Esophagus squamous epithelium (tissue), 5 donors: ENCODE results near the gene NR2C2AP. TPM values are rescaled to one million over a fixed set of nuclear protein-coding genes. Genes with fewer than 3 reads are reported as not detected.

Source experiments
- DNase-seq: peaks from one replicate; lab custom pipeline; 2025; lab: John Stamatoyannopoulos, UW
- H3K27ac ChIP-seq, 4 donors: fragments of 200-600 bp; sonication (generic); one replicate each; pipeline ENCODE4 v1.5.1; 2016 to 2019; ENCODE audit warnings: mild to moderate bottlenecking in 1 of 4
- H3K27me3 ChIP-seq, 4 donors: fragments of 200-600 bp; sonication (generic); 1 replicate in 3 of 4; 2 replicates in 1 of 4; pipeline versions ENCODE4 v1.5.1 to v1.6.0; 2017 to 2021; ENCODE audit warnings: antibody characterized with exemption in 1 of 4
- H3K36me3 ChIP-seq, 3 donors: fragments of 200-600 bp; sonication (generic); one replicate each; pipeline ENCODE4 v1.5.1; 2016 to 2019
- H3K4me1 ChIP-seq, 3 donors: fragments of 200-600 bp; sonication (generic); one replicate each; pipeline ENCODE4 v1.5.1; 2017 to 2019
- H3K4me3 ChIP-seq, 4 donors: fragments of 200-600 bp; sonication (generic); 1 replicate in 3 of 4; 2 replicates in 1 of 4; pipeline ENCODE4 v1.5.1; 2016 to 2019; ENCODE audit warnings: mild to moderate bottlenecking in 2 of 4, moderate library complexity in 1 of 4
- H3K9me3 ChIP-seq, 3 donors: fragments of 200-600 bp; sonication (generic); one replicate each; pipeline ENCODE4 v1.5.1; 2016 to 2019
- CTCF ChIP-seq, 6 experiments: fragments of 450-650 bp in 4 of 6; fragments of 200-600 bp in 2 of 6; sonication (generic) in 2 of 6; IDR thresholded peaks; one replicate each; pipeline ENCODE4 v1.5.1; 2016 to 2019; ENCODE audit warnings: antibody characterized with exemption in 6 of 6, mild to moderate bottlenecking in 4 of 6, moderate library complexity in 4 of 6
- POLR2A ChIP-seq, 4 donors: fragments of 450-650 bp; IDR thresholded peaks; one replicate each; pipeline ENCODE4 v1.6.1; 2017; ENCODE audit warnings: antibody characterized with exemption in 4 of 4, mild to moderate bottlenecking in 4 of 4, moderate library complexity in 3 of 4
- WGBS, 2 donors: methylation state at CpG; one replicate each; pipeline ENCODE4 v1.1.5; 2018; 5-methylcytosine and 5-hydroxymethylcytosine counted together
- intact Hi-C: fragments of 100-400 bp; cut with DNase I; formaldehyde crosslinking; loops from one replicate; pipeline ENCODE4 v1.15.0; 2022
- total RNA-seq, 4 donors: library from RNA; depleted of rRNA; stranded (reverse); fragments of >200 nt; gene quantifications; one replicate each; pipeline ENCODE4 v1.1.0, GENCODE V29; 2016
- donor health status: DM: yes; HTN: yes; CAD: no.

The NR2C2AP gene
- total RNA-seq, 4 donors from 2014 or later: 8.8 to 22.9 (median 13.0) TPM

DNA sequence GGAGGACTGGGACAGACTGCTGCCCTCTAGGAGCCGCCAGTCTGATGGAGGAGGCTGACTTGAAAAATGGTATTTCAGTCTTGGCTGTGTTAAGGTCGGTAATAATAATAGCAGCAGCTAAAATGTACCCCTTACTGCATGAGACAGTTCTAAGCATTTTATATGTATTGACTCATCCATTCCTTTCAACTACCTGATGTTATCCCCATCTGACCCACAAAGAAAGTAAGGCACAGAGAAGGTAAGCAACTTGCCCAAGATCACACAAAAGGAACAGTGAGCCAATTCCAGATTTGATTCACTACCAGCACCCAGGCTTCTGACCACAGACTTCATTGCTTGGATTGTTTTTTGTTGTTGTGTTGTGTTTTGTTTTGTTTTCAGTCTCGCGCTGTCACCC, 12.6 kb upstream of the NR2C2AP start:
- WGBS, 2 donors: 64 to 74% methylated on average over 4 of the region's 4 CpGs
- Histone ChIP-seq H3K4me3 (no peak overlapping the region), H3K27me3 (peaks cover 0 to 81% (median 13%) of the 10 kb centered on the region in 4 donors), H3K9me3 (no peaks in the 10 kb centered on the region), H3K27ac (no peak overlapping the region), H3K4me1 (no peaks in the 10 kb centered on the region), H3K36me3 (no peaks in the 10 kb centered on the region)
- DNase-seq: no peak
- intact Hi-C loops: no loop called here
- no peak for TF ChIP-seq POLR2A (IDR thresholded peaks at IDR 0.05)
- TF ChIP-seq CTCF (IDR thresholded peaks at IDR 0.05): no peak

- no peak overlapping the region for H3K27ac ChIP-seq
- intact Hi-C loops: no loop called here
- no peaks in the 10 kb centered on the region for H3K9me3 ChIP-seq
- no peak for DNase-seq
- H3K36me3 ChIP-seq: no peaks in the 10 kb centered on the region
- no peak for TF ChIP-seq POLR2A (IDR thresholded peaks at IDR 0.05)
- H3K4me3 ChIP-seq: no peak overlapping the region
- WGBS, 2 donors: 3% methylated on average over 8 of the region's 8 CpGs; no CpG with 5 or more reads in 1 of the 2 donors
- peaks cover 0 to 90% (median 13%) of the 10 kb centered on the region in 4 donors for H3K27me3 ChIP-seq
- no peaks in the 10 kb centered on the region for H3K4me1 ChIP-seq
Measured at GRCh38 chr19:19214892-19215291, 11.7 kb upstream of the NR2C2AP start.

DNA sequence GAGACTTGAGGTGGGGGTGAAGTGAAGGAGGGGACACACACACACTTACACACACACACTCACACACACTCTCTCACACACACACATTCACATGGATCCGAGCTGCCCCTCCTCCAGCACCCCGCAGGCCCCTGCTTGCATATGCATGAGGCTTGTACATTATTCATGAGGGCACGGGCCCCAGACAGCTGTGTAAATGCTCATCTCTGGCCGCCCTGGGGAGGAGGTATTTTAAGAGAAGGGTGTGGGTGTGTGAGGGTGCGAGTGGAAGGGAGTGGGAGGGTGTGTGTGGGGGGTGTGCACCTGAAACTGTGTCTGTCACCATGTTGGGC, 10.9 kb upstream of the NR2C2AP start:
- H3K4me3 ChIP-seq: no peak overlapping the region
- H3K36me3 ChIP-seq: no peaks in the 10 kb centered on the region
- 0% methylated on average over 3 of the region's 5 CpGs for WGBS, 2 donors
- intact Hi-C loops: no loop called here
- no peak for DNase-seq
- no peaks in the 10 kb centered on the region for H3K4me1 ChIP-seq
- peaks cover 0 to 96% (median 13%) of the 10 kb centered on the region in 4 donors for H3K27me3 ChIP-seq
- TF ChIP-seq POLR2A (IDR thresholded peaks at IDR 0.05) (no peak), CTCF (IDR thresholded peaks at IDR 0.05) (no peak)
- no peak overlapping the region for H3K27ac ChIP-seq
- no peaks in the 10 kb centered on the region for H3K9me3 ChIP-seq

DNA sequence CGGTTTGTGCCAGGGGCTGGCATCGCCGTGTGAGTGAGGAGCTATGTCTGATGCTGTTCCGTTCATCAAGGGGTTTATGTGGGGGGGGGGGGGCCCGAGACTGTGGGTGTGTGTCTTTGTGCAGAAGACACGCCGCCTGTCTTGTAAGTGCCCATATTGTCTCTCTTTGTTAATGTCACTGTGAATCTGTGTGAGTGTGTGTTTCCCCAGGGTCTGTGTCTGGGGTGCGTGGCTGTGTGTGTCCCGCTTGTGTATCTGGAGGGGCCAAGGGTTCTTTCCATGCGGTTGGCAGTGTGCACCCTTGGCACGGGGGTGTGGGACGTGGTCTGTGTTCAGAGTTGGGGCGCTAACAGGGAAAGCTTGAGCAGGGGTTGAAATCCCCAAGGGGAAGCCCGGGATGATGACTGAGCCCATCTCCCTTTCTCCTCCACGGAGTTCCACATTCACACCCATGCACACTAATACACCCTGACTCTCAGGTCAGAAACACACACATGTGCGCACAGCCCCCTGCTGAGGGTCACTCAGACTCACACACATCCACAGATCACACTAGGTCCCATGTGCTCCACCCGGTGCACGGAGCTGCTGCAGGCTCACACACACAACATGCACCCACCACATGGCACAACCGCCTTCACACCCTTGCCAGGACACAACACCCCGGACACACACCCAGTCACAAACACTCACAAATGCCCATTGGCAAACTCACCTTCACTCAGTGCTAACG, 10.4 kb upstream of the NR2C2AP start:
- WGBS, 2 donors: 34 to 37% methylated on average over 8 to 14 of the region's 21 CpGs
- TF ChIP-seq POLR2A (IDR thresholded peaks at IDR 0.05): no peak
- TF ChIP-seq CTCF (IDR thresholded peaks at IDR 0.05): no peak
- Histone ChIP-seq H3K27ac (no peak overlapping the region), H3K27me3 (peaks cover 0 to 96% (median 13%) of the 10 kb centered on the region in 4 donors), H3K36me3 (no peaks in the 10 kb centered on the region), H3K4me3 (no peak overlapping the region), H3K9me3 (no peaks in the 10 kb centered on the region), H3K4me1 (no peaks in the 10 kb centered on the region)
- no peak for DNase-seq
- intact Hi-C loops: no loop called here

DNA sequence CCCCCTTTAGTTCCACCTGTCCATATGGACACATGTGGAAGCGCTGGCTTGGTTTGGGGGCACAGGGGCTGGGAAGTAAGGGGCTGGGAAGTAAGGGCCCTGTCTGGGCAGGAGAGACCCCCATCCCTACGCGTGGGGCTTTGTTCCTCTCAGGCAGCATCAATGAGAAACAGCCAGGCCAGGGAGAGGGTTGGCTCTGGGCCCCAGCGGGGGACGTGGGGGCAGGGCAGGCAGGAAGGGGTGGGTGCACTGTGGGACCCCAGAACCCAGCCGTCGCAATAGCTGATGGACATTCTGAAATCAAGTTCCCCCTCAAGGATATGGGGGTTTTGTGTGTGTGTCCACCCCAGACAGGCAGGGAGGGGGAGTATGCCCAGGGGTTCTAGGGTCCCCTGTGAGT, 9.7 kb upstream of the NR2C2AP start:
- Histone ChIP-seq H3K27me3 (peaks cover 0 to 100% (median 15%) of the 10 kb centered on the region in 4 donors), H3K36me3 (no peaks in the 10 kb centered on the region), H3K27ac (no peak overlapping the region), H3K4me3 (no peak overlapping the region), H3K9me3 (no peaks in the 10 kb centered on the region), H3K4me1 (no peaks in the 10 kb centered on the region)
- intact Hi-C loops: no loop called here
- DNase-seq: no peak
- TF ChIP-seq CTCF (IDR thresholded peaks at IDR 0.05): no peak
- no peak for TF ChIP-seq POLR2A (IDR thresholded peaks at IDR 0.05)
- WGBS, 2 donors: 6 to 26% methylated on average over 4 to 6 of the region's 7 CpGs
